HL-60/S4 treated with retinoic acid at 250 ng/mL for 4 days and 3 days (cell line): ENCODE results near the gene AHCYL2.
"Not testable (repeated sequence)": the region's sequence is repeated elsewhere in the genome, so short reads cannot be mapped to it uniquely, and the experiment has no call there.

Experiments
- in situ Hi-C: fragments of 300-500 bp; cut with MboI; formaldehyde crosslinking; loops from 2 replicates; pipeline ENCODE4 v1.7.0; 2022; ENCODE audit warnings: low sequenced_read_pairs

AHCYL2 gene

DNA sequence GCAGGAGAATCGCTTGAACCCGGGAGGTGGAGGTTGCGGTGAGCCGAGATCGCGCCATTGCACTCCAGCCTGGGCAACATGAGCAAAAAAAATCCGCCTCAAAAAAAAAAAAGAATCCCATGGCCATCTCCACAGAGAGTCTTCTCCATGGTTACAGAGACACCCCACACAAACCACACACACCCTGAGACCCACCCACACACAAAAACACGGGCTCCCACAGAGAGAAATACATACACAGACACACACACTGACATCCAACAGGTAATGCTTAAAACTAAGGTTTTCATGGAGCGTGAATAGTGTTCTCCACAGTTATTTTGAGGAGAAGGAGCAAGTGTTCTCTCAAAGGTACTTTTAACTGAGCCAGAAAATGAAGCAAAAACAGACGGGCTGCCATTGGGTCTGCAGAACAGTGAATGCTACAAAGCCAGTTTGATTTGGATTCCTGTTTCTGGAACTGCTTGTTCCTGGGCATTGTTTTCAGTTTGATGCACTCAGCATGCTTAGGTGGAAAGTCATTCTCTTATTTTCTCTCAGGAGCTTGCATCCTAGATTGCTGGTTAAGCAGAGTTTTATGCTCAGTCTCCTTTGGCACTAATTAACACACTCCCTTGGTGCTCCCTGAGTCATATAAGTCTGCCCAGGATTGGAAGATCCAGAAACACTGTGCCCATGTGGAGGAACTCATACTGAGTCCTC is 15.4 kb downstream of the AHCYL2 start:
- in situ Hi-C loops = no loop called here

GRCh38 chr7:129244220-129244619 is 19.4 kb downstream of the AHCYL2 start:
- in situ Hi-C loops = no loop called here

- in situ Hi-C loops = no loop called here
These were observed 20.7 kb downstream of the AHCYL2 start for GRCh38 chr7:129245533-129245932.

DNA sequence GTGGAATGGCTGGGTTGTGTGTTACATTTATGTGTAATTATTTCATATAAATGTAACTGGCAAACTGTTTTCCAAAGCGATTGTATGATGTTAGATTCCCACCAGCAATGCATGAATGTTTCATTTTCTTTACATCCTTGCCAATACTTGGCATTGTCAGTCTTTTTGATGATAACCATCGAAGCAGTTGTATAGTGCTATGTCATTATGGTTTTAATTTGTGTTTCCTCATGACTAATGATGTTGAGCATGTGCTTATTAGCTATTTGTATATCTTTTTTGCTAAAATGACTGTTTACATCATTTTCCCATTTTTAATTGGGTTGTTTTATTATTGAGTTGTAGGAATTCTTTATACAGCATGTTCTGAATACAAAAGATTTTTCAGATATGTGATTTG is 22.3 kb downstream of the AHCYL2 start:
- in situ Hi-C loops = no loop called here

DNA sequence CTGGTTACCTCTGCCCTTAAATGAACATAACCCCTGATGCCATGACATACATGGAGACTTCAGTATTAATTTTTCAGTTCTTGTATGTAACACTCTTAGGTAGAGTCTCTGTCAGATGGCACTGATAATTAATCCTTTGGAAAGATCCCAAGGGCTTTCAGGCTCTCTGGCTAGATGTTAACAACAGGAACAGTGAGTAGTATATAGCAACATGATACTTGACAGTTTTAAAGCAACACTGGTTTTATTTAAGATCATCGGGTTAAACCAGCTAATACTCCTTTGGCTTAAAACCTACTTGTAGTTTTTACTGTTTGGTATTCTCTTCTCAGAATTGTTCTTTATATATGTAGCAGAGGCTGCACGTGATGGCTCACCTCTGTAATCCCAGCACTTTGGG is 27.3 kb downstream of the AHCYL2 start:
- in situ Hi-C loops = no loop called here

DNA sequence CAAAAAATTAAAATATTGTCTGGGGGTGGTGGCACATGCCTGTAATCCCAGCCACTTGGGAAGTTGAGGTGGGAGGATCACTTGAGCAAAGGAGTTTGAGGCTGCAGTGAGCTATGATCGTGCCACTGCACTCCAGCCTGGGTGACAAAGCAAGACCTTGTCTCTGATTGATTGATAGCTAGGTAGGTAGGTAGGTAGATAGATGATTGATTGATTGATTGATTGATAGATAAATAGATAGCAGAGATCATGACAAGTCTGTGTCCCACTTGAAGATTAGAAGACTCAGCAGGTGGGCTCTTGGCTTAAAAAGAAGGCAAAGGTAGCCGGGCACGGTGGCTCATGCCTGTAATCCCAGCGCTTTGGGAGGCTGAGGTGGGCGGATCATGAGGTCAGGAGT is 27.8 kb downstream of the AHCYL2 start:
- in situ Hi-C loops = not testable (repeated sequence)

- in situ Hi-C loops = no loop called here
These were observed 31.0 kb downstream of the AHCYL2 start for GRCh38 chr7:129255800-129256199.

GRCh38 chr7:129256221-129256620 is 31.4 kb downstream of the AHCYL2 start:
- in situ Hi-C loops = no loop called here

- in situ Hi-C loops = no loop called here
These were observed 32.3 kb downstream of the AHCYL2 start for GRCh38 chr7:129257168-129257567.

DNA sequence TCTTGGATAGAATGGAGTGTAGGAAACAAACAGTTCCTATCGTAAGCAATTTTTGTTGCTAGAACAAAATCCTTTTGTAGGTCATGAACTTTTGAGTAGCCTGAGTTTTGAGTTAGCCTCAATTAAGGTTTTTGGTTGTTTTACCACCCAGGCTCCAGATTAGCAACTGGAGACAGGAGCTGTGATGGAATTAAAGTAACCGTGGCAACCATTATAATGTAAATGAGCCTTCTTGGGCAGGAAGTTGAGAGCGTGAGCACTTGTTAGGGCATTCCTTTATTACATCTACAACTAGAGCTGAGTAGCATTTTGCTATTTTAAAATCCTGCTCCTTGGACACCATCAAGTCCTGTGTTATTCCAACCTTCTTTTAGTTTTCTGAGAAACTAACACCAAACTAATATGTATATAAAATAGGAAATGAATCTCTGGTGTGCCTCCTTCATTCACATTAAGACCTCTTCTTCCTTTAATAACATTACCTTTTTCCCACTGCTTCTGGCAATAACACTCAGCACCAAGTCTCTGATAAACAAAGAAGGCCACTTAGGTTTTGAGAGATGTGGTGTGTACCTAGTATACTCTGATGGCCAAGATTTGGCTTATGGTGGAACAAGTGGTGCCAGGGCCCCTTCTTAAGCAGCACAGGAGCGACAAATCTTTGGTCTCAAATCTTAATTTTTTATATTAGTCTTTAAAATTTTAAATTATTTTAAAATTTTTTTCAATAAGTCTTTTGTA is 34.0 kb downstream of the AHCYL2 start:
- in situ Hi-C loops = no loop called here

- in situ Hi-C loops = no loop called here
These were observed 37.5 kb downstream of the AHCYL2 start for GRCh38 chr7:129262324-129262723.

- in situ Hi-C loops = no loop called here
These were observed 38.3 kb downstream of the AHCYL2 start for GRCh38 chr7:129263168-129263567.

- in situ Hi-C loops = no loop called here
These were observed 39.7 kb downstream of the AHCYL2 start for GRCh38 chr7:129264534-129264933.

DNA sequence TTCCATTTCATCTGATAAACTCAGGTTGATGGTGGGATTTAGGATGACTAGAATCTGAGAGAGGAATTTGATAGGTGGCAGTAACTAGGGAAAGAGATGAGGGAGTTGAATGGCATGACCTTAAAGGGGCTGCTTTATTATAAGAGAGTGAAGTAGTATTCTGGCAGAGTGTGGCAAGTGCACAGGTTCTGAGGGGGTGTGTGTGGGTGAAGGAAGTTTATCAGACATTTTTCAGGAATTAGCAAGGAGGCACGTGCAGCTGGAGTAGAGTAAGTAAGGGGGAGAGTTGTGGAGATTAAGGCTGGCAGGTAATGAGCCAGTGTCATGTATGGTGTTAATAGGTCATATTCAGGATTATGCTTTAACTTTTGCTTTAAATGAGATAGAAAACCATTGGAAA is 40.5 kb downstream of the AHCYL2 start:
- in situ Hi-C loops = no loop called here

DNA sequence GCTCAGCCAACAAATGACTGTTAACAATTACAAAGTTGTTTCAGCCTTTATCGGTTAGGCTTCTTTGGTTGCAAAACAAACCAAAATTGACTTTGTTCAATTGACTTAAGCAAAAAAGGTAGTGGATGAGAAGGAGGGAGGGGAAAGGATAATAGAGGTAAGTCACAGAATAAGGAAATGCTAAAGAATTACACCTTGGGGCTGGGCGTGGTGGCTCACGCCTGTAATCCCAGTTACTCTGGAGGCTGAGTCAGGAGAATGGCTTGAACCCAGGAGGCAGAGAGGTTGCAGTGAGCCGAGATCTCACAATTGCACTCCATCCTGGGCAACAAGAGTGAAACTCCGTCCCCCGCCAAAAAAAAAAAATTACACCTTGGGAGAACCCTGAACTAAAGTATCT is 41.4 kb downstream of the AHCYL2 start:
- in situ Hi-C loops = no loop called here

DNA sequence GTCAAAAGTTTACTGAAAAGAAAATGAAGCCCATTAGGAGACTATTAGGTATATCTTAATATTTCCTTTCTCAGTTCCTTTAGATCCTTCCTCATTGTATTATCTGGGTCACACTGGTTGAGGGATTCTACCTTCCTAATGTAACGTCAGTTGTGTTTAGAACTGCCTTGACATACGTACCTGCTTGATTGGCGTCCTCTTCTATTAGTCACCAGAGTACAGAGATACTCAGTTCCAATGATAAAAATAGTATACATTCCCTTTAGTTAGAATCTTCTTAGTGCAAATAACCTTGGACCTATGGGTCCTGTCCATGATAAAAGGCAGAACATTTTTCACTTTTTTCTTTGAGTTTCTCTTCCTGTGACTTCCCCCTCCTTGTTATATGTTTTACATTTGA is 45.2 kb downstream of the AHCYL2 start:
- in situ Hi-C loops = no loop called here

GRCh38 chr7:129271500-129272355 is 46.9 kb downstream of the AHCYL2 start:
- in situ Hi-C loops = no loop called here

- in situ Hi-C loops = no loop called here
These were observed 49.1 kb downstream of the AHCYL2 start for GRCh38 chr7:129273936-129274335.

GRCh38 chr7:129277629-129278028 is 52.8 kb downstream of the AHCYL2 start:
- in situ Hi-C loops = no loop called here

- in situ Hi-C loops = no loop called here
These were observed 53.9 kb downstream of the AHCYL2 start for GRCh38 chr7:129278688-129279087.

- in situ Hi-C loops = no loop called here
These were observed 54.9 kb downstream of the AHCYL2 start for GRCh38 chr7:129279757-129280156.

- in situ Hi-C loops = no loop called here
These were observed 56.3 kb downstream of the AHCYL2 start for GRCh38 chr7:129281163-129281562.
